Measurements from ENCODE around the gene C19orf47. TPM values are rescaled to one million over a fixed set of nuclear protein-coding genes. Genes with fewer than 3 reads are reported as not detected.

The C19orf47 gene
- polyA plus RNA-seq, 4 donors = 5.1 to 13.2 (median 7.4) TPM

- H3K36me3 ChIP-seq (ENCODE audit: control insufficient read depth in 3 of 3, insufficient read depth in 2 of 3, low read depth in 1 of 3, low read length in 3 of 3) = peaks cover 0 to 9% (median 0%) of the 10 kb centered on the region in 3 donors
- no peak overlapping the region for H3K4me3 ChIP-seq (ENCODE audit: low read depth in 1 of 3, low read length in 3 of 3)
- WGBS, 3 donors = 52 to 76% (median 69%) methylated on average over 2 of the region's 2 CpGs
- no peaks in the 10 kb centered on the region for H3K27me3 ChIP-seq (ENCODE audit: control insufficient read depth in 3 of 3, insufficient read depth in 3 of 3, low read length in 3 of 3)
- H3K27ac ChIP-seq (ENCODE audit: low read depth in 1 of 3, low read length in 2 of 3) = no peak overlapping the region
- DNase-seq = no peak
- no peaks in the 10 kb centered on the region for H3K4me1 ChIP-seq (ENCODE audit: control insufficient read depth in 3 of 3, insufficient read depth in 2 of 3, low read depth in 1 of 3, low read length in 2 of 3)
- FAIRE-seq = no peak
- peaks cover 0 to 2% of the 10 kb centered on the region in 2 donors for H3K9me3 ChIP-seq (ENCODE audit: control insufficient read depth in 2 of 2, insufficient read depth in 1 of 2, low read depth in 1 of 2, low read length in 1 of 2)
These were observed 35.7 kb downstream of the C19orf47 start for GRCh38 chr19:40312533-40312932.

- FAIRE-seq (no peak), DNase-seq (no peak)
- WGBS, 3 donors = 81 to 92% (median 91%) methylated on average over 1 of the region's 1 CpG
- Histone ChIP-seq H3K36me3 (ENCODE audit: control insufficient read depth in 3 of 3, insufficient read depth in 2 of 3, low read depth in 1 of 3, low read length in 3 of 3) (no peaks in the 10 kb centered on the region), H3K9me3 (ENCODE audit: control insufficient read depth in 2 of 2, insufficient read depth in 1 of 2, low read depth in 1 of 2, low read length in 1 of 2) (peaks cover 0 to 2% of the 10 kb centered on the region in 2 donors), H3K27me3 (ENCODE audit: control insufficient read depth in 3 of 3, insufficient read depth in 3 of 3, low read length in 3 of 3) (no peaks in the 10 kb centered on the region), H3K4me3 (ENCODE audit: low read depth in 1 of 3, low read length in 3 of 3) (no peak overlapping the region), H3K4me1 (ENCODE audit: control insufficient read depth in 3 of 3, insufficient read depth in 2 of 3, low read depth in 1 of 3, low read length in 2 of 3) (no peaks in the 10 kb centered on the region), H3K27ac (ENCODE audit: low read depth in 1 of 3, low read length in 2 of 3) (no peak overlapping the region)
These were observed 38.5 kb downstream of the C19orf47 start for GRCh38 chr19:40309666-40310065.

- WGBS, 3 donors = 5 to 7% (median 7%) methylated on average over 5 of the region's 5 CpGs
- no peak for FAIRE-seq
These were observed 42.8 kb downstream of the C19orf47 start for GRCh38 chr19:40305403-40305802.

GRCh38 chr19:40304306-40304705 is 43.9 kb downstream of the C19orf47 start:
- FAIRE-seq (no peak), DNase-seq (no peak)
- H3K27ac ChIP-seq (ENCODE audit: low read depth in 1 of 3, low read length in 2 of 3) = no peak overlapping the region
- H3K36me3 ChIP-seq (ENCODE audit: control insufficient read depth in 3 of 3, insufficient read depth in 2 of 3, low read depth in 1 of 3, low read length in 3 of 3) = no peaks in the 10 kb centered on the region
- 69 to 71% (median 70%) methylated on average over 4 of the region's 4 CpGs for WGBS, 3 donors
- no peaks in the 10 kb centered on the region for H3K4me1 ChIP-seq (ENCODE audit: control insufficient read depth in 3 of 3, insufficient read depth in 2 of 3, low read depth in 1 of 3, low read length in 2 of 3)
- no peaks in the 10 kb centered on the region for H3K9me3 ChIP-seq (ENCODE audit: control insufficient read depth in 2 of 2, insufficient read depth in 1 of 2, low read depth in 1 of 2, low read length in 1 of 2)
- no peak overlapping the region for H3K4me3 ChIP-seq (ENCODE audit: low read depth in 1 of 3, low read length in 3 of 3)
- H3K27me3 ChIP-seq (ENCODE audit: control insufficient read depth in 3 of 3, insufficient read depth in 3 of 3, low read length in 3 of 3) = no peaks in the 10 kb centered on the region

More at GRCh38 chr19:40305403-40305802, 42.8 kb downstream of the C19orf47 start:
- Histone ChIP-seq H3K27ac (ENCODE audit: low read depth in 1 of 3, low read length in 2 of 3) (no peak overlapping the region), H3K27me3 (ENCODE audit: control insufficient read depth in 3 of 3, insufficient read depth in 3 of 3, low read length in 3 of 3) (no peaks in the 10 kb centered on the region), H3K36me3 (ENCODE audit: control insufficient read depth in 3 of 3, insufficient read depth in 2 of 3, low read depth in 1 of 3, low read length in 3 of 3) (no peaks in the 10 kb centered on the region), H3K4me1 (ENCODE audit: control insufficient read depth in 3 of 3, insufficient read depth in 2 of 3, low read depth in 1 of 3, low read length in 2 of 3) (no peaks in the 10 kb centered on the region), H3K4me3 (ENCODE audit: low read depth in 1 of 3, low read length in 3 of 3) (no peak overlapping the region), H3K9me3 (ENCODE audit: control insufficient read depth in 2 of 2, insufficient read depth in 1 of 2, low read depth in 1 of 2, low read length in 1 of 2) (no peaks in the 10 kb centered on the region)
- peak; percentile 84 to 86 for DNase-seq

- 56 to 64% (median 57%) methylated on average over 2 of the region's 2 CpGs for WGBS, 3 donors
- Histone ChIP-seq H3K9me3 (ENCODE audit: control insufficient read depth in 2 of 2, insufficient read depth in 1 of 2, low read depth in 1 of 2, low read length in 1 of 2) (no peaks in the 10 kb centered on the region), H3K4me1 (ENCODE audit: control insufficient read depth in 3 of 3, insufficient read depth in 2 of 3, low read depth in 1 of 3, low read length in 2 of 3) (no peaks in the 10 kb centered on the region), H3K4me3 (ENCODE audit: low read depth in 1 of 3, low read length in 3 of 3) (no peak overlapping the region), H3K27me3 (ENCODE audit: control insufficient read depth in 3 of 3, insufficient read depth in 3 of 3, low read length in 3 of 3) (no peaks in the 10 kb centered on the region), H3K27ac (ENCODE audit: low read depth in 1 of 3, low read length in 2 of 3) (no peak overlapping the region), H3K36me3 (ENCODE audit: control insufficient read depth in 3 of 3, insufficient read depth in 2 of 3, low read depth in 1 of 3, low read length in 3 of 3) (no peaks in the 10 kb centered on the region)
- no peak for FAIRE-seq
- no peak for DNase-seq
These were observed 44.4 kb downstream of the C19orf47 start for GRCh38 chr19:40303765-40304164.

GRCh38 chr19:40302224-40303011 is 45.8 kb downstream of the C19orf47 start:
- H3K36me3 ChIP-seq (ENCODE audit: control insufficient read depth in 3 of 3, insufficient read depth in 2 of 3, low read depth in 1 of 3, low read length in 3 of 3) = no peaks in the 10 kb centered on the region
- H3K27me3 ChIP-seq (ENCODE audit: control insufficient read depth in 3 of 3, insufficient read depth in 3 of 3, low read length in 3 of 3) = no peaks in the 10 kb centered on the region
- FAIRE-seq = no peak
- H3K4me1 ChIP-seq (ENCODE audit: control insufficient read depth in 3 of 3, insufficient read depth in 2 of 3, low read depth in 1 of 3, low read length in 2 of 3) = no peaks in the 10 kb centered on the region
- H3K27ac ChIP-seq (ENCODE audit: low read depth in 1 of 3, low read length in 2 of 3) = no peak overlapping the region
- no peak overlapping the region for H3K4me3 ChIP-seq (ENCODE audit: low read depth in 1 of 3, low read length in 3 of 3)
- WGBS, 3 donors = 84 to 90% (median 86%) methylated on average over 6 of the region's 6 CpGs
- DNase-seq = no peak
- no peaks in the 10 kb centered on the region for H3K9me3 ChIP-seq (ENCODE audit: control insufficient read depth in 2 of 2, insufficient read depth in 1 of 2, low read depth in 1 of 2, low read length in 1 of 2)

GRCh38 chr19:40300668-40301067 is 47.5 kb downstream of the C19orf47 start:
- no peaks in the 10 kb centered on the region for H3K27me3 ChIP-seq (ENCODE audit: control insufficient read depth in 3 of 3, insufficient read depth in 3 of 3, low read length in 3 of 3)
- H3K4me1 ChIP-seq (ENCODE audit: control insufficient read depth in 3 of 3, insufficient read depth in 2 of 3, low read depth in 1 of 3, low read length in 2 of 3) = no peaks in the 10 kb centered on the region
- no peak overlapping the region for H3K27ac ChIP-seq (ENCODE audit: low read depth in 1 of 3, low read length in 2 of 3)
- H3K9me3 ChIP-seq (ENCODE audit: control insufficient read depth in 2 of 2, insufficient read depth in 1 of 2, low read depth in 1 of 2, low read length in 1 of 2) = no peaks in the 10 kb centered on the region
- FAIRE-seq (no peak), DNase-seq (no peak)
- H3K36me3 ChIP-seq (ENCODE audit: control insufficient read depth in 3 of 3, insufficient read depth in 2 of 3, low read depth in 1 of 3, low read length in 3 of 3) = no peaks in the 10 kb centered on the region
- H3K4me3 ChIP-seq (ENCODE audit: low read depth in 1 of 3, low read length in 3 of 3) = no peak overlapping the region
- 88 to 91% (median 91%) methylated on average over 4 of the region's 4 CpGs for WGBS, 3 donors

- FAIRE-seq (no peak), DNase-seq (no peak)
- Histone ChIP-seq H3K27me3 (ENCODE audit: control insufficient read depth in 3 of 3, insufficient read depth in 3 of 3, low read length in 3 of 3) (no peaks in the 10 kb centered on the region), H3K4me1 (ENCODE audit: control insufficient read depth in 3 of 3, insufficient read depth in 2 of 3, low read depth in 1 of 3, low read length in 2 of 3) (no peaks in the 10 kb centered on the region), H3K4me3 (ENCODE audit: low read depth in 1 of 3, low read length in 3 of 3) (no peak overlapping the region), H3K27ac (ENCODE audit: low read depth in 1 of 3, low read length in 2 of 3) (no peak overlapping the region), H3K36me3 (ENCODE audit: control insufficient read depth in 3 of 3, insufficient read depth in 2 of 3, low read depth in 1 of 3, low read length in 3 of 3) (no peaks in the 10 kb centered on the region), H3K9me3 (ENCODE audit: control insufficient read depth in 2 of 2, insufficient read depth in 1 of 2, low read depth in 1 of 2, low read length in 1 of 2) (no peaks in the 10 kb centered on the region)
- WGBS, 3 donors = 60 to 64% (median 64%) methylated on average over 3 of the region's 3 CpGs
These were observed 50.2 kb downstream of the C19orf47 start for GRCh38 chr19:40298026-40298425.

- no peaks in the 10 kb centered on the region for H3K36me3 ChIP-seq (ENCODE audit: control insufficient read depth in 3 of 3, insufficient read depth in 2 of 3, low read depth in 1 of 3, low read length in 3 of 3)
- H3K27me3 ChIP-seq (ENCODE audit: control insufficient read depth in 3 of 3, insufficient read depth in 3 of 3, low read length in 3 of 3) = no peaks in the 10 kb centered on the region
- H3K4me1 ChIP-seq (ENCODE audit: control insufficient read depth in 3 of 3, insufficient read depth in 2 of 3, low read depth in 1 of 3, low read length in 2 of 3) = no peaks in the 10 kb centered on the region
- H3K4me3 ChIP-seq (ENCODE audit: low read depth in 1 of 3, low read length in 3 of 3) = no peak overlapping the region
- no peaks in the 10 kb centered on the region for H3K9me3 ChIP-seq (ENCODE audit: control insufficient read depth in 2 of 2, insufficient read depth in 1 of 2, low read depth in 1 of 2, low read length in 1 of 2)
- WGBS, 3 donors = 89 to 94% (median 92%) methylated on average over 6 of the region's 6 CpGs
- FAIRE-seq (no peak), DNase-seq (no peak)
- H3K27ac ChIP-seq (ENCODE audit: low read depth in 1 of 3, low read length in 2 of 3) = no peak overlapping the region
These were observed 53.6 kb downstream of the C19orf47 start for GRCh38 chr19:40294560-40294959.

Measured in small intestine (tissue), 7 donors.